ENCODE data around the gene FGA. TPM values are rescaled to one million over a fixed set of nuclear protein-coding genes. Genes with fewer than 3 reads are reported as not detected.

Gene FGA
- total RNA-seq, 1 donor from 2014 or later: not detected

DNA sequence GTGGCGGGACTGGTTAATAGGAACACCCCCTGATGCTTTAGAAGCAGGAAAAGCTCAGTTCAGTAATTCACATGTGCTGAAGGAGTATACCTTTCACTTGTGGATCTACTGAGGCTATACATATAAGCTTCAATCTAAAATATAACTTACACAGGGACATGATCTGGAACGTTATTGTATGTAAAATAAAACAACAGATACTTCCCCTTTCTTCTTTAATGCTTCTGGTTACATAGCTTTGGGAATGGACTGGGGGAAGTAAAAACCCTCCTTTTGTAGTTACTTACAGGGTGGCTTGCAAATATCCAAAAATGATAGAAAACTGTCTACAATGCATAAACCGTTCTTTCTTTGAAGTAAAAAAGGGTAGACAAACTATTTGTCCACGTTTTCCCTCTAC, 20.0 kb upstream of the FGA start:
- Histone ChIP-seq H3K4me2 (no peak overlapping the region), H3F3A (ENCODE audit: low read depth) (no peaks in the 10 kb centered on the region), H3K9me3 (ENCODE audit: low read depth) (no peaks in the 10 kb centered on the region), H3K9ac (no peak overlapping the region), H3K27ac (no peak overlapping the region), H3K27me3 (no peaks in the 10 kb centered on the region), H3K4me3 (no peak overlapping the region), H3K36me3 (no peaks in the 10 kb centered on the region), H3K4me1 (no peaks in the 10 kb centered on the region), H3K79me2 (ENCODE audit: low read depth) (no peaks in the 10 kb centered on the region), H2AFZ (replicated peaks) (no peak overlapping the region), H4K20me1 (ENCODE audit: low read depth) (no peaks in the 10 kb centered on the region)
- Mint-ChIP-seq H3K4me3 (no peak overlapping the region), H3K27ac (no peak overlapping the region), H3K36me3 (no peaks in the 10 kb centered on the region), H3K4me1 (no peaks in the 10 kb centered on the region), H3K9me3 (no peaks in the 10 kb centered on the region), H3K27me3 (ENCODE audit: insufficient read depth, low read depth) (no peaks in the 10 kb centered on the region)
- TF ChIP-seq EZH2 (IDR thresholded peaks at IDR 0.05) (no peak), EZH2phosphoT487 (IDR thresholded peaks at IDR 0.05) (no peak)
- TF ChIP-seq, protein P1, sequence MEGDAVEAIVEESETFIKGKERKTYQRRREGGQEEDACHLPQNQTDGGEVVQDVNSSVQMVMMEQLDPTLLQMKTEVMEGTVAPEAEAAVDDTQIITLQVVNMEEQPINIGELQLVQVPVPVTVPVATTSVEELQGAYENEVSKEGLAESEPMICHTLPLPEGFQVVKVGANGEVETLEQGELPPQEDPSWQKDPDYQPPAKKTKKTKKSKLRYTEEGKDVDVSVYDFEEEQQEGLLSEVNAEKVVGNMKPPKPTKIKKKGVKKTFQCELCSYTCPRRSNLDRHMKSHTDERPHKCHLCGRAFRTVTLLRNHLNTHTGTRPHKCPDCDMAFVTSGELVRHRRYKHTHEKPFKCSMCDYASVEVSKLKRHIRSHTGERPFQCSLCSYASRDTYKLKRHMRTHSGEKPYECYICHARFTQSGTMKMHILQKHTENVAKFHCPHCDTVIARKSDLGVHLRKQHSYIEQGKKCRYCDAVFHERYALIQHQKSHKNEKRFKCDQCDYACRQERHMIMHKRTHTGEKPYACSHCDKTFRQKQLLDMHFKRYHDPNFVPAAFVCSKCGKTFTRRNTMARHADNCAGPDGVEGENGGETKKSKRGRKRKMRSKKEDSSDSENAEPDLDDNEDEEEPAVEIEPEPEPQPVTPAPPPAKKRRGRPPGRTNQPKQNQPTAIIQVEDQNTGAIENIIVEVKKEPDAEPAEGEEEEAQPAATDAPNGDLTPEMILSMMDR (IDR thresholded peaks at IDR 0.05): no peak
- DNase-seq (ENCODE audit: low spot score): no peak

DNA sequence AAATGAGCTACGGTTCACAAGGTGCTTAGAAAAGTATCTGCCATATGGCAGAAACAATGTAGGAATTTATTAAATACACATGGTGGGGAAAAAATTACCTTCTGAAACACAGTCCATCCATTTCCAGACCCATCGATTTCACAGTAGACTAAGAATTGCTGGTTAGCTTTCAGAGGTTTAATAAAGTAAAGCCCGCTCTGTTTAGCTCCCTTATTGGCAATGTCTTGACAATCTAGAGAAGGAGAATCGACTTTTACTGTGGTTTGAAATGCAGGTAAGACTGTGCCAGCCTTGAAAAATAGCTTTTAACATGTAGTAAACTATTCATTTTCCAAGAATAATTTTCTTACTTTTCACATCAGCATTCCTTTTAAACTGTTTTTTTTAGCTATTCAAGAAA, 19.0 kb upstream of the FGA start:
- Histone ChIP-seq H3K9ac (no peak overlapping the region), H3K4me3 (no peak overlapping the region), H3K9me3 (ENCODE audit: low read depth) (no peaks in the 10 kb centered on the region), H3K79me2 (ENCODE audit: low read depth) (no peaks in the 10 kb centered on the region), H3K36me3 (no peaks in the 10 kb centered on the region), H2AFZ (replicated peaks) (no peak overlapping the region), H3K27me3 (no peaks in the 10 kb centered on the region), H3F3A (ENCODE audit: low read depth) (no peaks in the 10 kb centered on the region), H3K4me2 (no peak overlapping the region), H3K27ac (no peak overlapping the region), H3K4me1 (no peaks in the 10 kb centered on the region), H4K20me1 (ENCODE audit: low read depth) (no peaks in the 10 kb centered on the region)
- DNase-seq (ENCODE audit: low spot score): no peak
- no peaks in the 10 kb centered on the region for H3K4me1 Mint-ChIP-seq
- TF ChIP-seq, protein P1 (IDR thresholded peaks at IDR 0.05): no peak
- TF ChIP-seq EZH2 (IDR thresholded peaks at IDR 0.05) (no peak), EZH2phosphoT487 (IDR thresholded peaks at IDR 0.05) (no peak)
- H3K4me3 Mint-ChIP-seq: no peak overlapping the region
- H3K9me3 Mint-ChIP-seq: no peaks in the 10 kb centered on the region
- no peaks in the 10 kb centered on the region for H3K36me3 Mint-ChIP-seq
- no peaks in the 10 kb centered on the region for H3K27me3 Mint-ChIP-seq (ENCODE audit: insufficient read depth, low read depth)
- H3K27ac Mint-ChIP-seq: no peak overlapping the region

DNA sequence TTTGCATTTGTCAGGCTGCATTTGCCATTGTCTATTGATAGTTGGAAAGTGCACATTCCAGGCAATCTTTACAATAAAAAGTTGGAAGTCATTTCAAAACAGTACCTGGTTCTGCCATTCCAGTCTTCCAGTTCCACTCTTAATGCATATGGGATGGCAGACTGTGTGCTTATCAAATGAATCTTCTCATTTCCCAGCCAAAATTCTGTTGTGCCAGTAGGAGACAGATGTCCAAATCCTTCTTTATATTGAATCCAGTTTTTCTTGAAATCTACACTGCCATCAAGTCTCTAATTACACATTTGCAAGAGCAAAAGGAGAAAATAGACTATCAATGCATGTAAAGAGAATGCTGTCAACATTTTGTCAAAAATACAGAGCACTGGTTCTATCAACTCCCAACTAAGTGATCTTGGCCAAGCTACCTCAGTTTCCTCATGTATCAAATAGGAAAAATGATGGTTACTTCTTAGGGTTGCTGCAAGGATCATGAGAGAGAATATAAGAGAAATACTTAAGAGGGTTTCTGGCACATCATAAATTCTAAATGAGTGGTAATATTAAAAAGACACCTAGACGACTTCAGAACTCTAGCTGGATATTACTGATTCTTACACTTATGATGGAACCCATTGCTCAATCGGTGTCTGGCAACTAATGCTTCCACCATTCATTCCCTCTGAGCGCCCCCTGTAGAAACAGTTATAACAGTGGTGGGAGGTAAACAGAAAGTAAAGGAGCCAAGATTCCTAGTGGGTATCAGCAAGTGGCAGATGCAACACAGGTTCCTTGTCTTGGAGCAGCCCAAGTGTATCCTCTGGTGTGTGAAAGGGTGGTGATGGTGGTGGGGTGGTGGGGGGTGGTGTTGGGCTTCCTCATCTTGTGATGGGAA, 18.1 kb upstream of the FGA start:
- no peaks in the 10 kb centered on the region for H3K9me3 ChIP-seq (ENCODE audit: low read depth)
- no peaks in the 10 kb centered on the region for H3K79me2 ChIP-seq (ENCODE audit: low read depth)
- Mint-ChIP-seq H3K4me1 (no peaks in the 10 kb centered on the region), H3K27me3 (ENCODE audit: insufficient read depth, low read depth) (no peaks in the 10 kb centered on the region), H3K4me3 (no peak overlapping the region), H3K36me3 (no peaks in the 10 kb centered on the region), H3K9me3 (no peaks in the 10 kb centered on the region), H3K27ac (no peak overlapping the region)
- H3K27ac ChIP-seq: no peak overlapping the region
- H3F3A ChIP-seq (ENCODE audit: low read depth): no peaks in the 10 kb centered on the region
- TF ChIP-seq, protein P1 (IDR thresholded peaks at IDR 0.05): no peak
- TF ChIP-seq EZH2phosphoT487 (IDR thresholded peaks at IDR 0.05): no peak
- no peak for TF ChIP-seq EZH2 (IDR thresholded peaks at IDR 0.05)
- H3K4me1 ChIP-seq: no peaks in the 10 kb centered on the region
- H2AFZ ChIP-seq (replicated peaks): no peak overlapping the region
- no peak overlapping the region for H3K4me3 ChIP-seq
- DNase-seq (ENCODE audit: low spot score): no peak
- no peaks in the 10 kb centered on the region for H4K20me1 ChIP-seq (ENCODE audit: low read depth)
- H3K4me2 ChIP-seq: no peak overlapping the region
- H3K36me3 ChIP-seq: no peaks in the 10 kb centered on the region
- H3K9ac ChIP-seq: no peak overlapping the region
- no peaks in the 10 kb centered on the region for H3K27me3 ChIP-seq
